ENCODE results near the gene SLFN13.

Gene SLFN13

GRCh38 chr17:35448214-35448898 is at the start of gene SLFN13:
SLFN13 (minus strand) TSS chr17:35448766; CDS start chr17:35445680, 3,086 bp downstream.
- TF ChIP-seq, protein P1, sequence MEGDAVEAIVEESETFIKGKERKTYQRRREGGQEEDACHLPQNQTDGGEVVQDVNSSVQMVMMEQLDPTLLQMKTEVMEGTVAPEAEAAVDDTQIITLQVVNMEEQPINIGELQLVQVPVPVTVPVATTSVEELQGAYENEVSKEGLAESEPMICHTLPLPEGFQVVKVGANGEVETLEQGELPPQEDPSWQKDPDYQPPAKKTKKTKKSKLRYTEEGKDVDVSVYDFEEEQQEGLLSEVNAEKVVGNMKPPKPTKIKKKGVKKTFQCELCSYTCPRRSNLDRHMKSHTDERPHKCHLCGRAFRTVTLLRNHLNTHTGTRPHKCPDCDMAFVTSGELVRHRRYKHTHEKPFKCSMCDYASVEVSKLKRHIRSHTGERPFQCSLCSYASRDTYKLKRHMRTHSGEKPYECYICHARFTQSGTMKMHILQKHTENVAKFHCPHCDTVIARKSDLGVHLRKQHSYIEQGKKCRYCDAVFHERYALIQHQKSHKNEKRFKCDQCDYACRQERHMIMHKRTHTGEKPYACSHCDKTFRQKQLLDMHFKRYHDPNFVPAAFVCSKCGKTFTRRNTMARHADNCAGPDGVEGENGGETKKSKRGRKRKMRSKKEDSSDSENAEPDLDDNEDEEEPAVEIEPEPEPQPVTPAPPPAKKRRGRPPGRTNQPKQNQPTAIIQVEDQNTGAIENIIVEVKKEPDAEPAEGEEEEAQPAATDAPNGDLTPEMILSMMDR (IDR thresholded peaks at IDR 0.05) = no peak
- no peak for TF ChIP-seq ZFX (IDR thresholded peaks at IDR 0.05; ENCODE audit: borderline replicate concordance)
- H3K27ac ChIP-seq = no peak within 1 kb of the TSS

DNA sequence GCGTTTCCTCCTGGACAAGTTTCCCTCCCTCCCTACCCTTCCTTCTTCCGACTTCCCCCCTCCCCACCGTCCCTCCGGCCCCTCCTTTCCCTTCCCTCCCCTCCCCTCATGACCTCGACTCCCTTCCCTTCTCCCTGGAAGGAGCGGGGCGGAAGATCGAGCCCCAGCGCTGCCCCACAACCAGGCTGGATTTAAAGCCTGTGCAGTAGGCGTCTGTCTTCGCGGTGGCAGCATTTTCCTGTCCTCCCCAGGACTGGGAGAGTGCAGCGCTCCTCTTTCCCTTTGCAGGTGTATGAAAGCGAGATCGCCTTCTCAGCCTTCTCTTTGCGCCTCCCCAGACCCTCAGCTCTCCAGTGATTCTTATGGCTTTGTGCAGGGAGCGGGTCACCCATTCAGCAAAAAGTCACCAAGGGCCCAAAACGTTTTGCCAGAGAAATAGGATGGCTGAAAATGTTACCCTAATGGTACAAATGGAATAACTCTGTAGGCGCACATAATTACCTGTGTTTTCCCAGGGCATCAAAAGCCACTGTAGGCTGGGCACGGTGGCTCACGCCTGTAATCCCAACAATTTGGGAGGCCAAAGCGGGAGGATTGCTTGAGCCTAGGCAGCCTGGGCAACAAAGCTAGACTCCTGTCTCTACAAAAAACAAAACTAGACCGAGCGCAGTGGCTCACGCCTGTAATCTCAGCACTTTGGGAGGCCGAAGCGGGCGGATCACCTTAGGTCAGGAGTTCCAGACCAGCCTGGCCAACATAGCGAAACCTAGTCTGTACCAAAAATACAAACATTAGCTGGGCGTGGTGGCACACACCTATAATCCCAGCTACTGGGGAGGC is 48.1 kb upstream of the SLFN13 start:
- no peak for TF ChIP-seq ZFX (IDR thresholded peaks at IDR 0.05; ENCODE audit: borderline replicate concordance)
- TF ChIP-seq, protein P1 (IDR thresholded peaks at IDR 0.05) = no peak

DNA sequence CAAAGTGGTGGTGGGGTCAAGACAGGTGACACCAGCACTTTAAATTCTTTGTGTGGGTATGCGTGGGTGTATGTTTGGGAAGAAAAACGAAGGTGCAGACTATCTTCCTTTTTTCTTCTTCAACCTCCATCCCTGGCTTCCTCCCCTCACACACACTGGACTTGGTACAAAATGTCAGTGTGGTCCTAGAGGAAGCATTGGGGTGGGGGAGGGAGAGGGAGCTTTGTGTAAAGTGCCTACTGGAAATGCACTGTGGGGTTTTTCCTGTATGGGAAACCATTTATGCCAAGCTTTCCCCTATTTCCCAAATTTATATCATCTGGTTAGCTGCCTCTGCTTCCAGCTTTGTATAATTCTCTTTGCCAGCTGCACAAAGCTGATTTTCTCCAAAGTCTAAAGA is 44.5 kb upstream of the SLFN13 start:
- H3K27ac ChIP-seq = no peak overlapping the region
- TF ChIP-seq, protein P1 (IDR thresholded peaks at IDR 0.05) = no peak
- TF ChIP-seq ZFX (IDR thresholded peaks at IDR 0.05; ENCODE audit: borderline replicate concordance) = no peak

More for the DNA sequence above, 48.1 kb upstream of the SLFN13 start:
- no peak overlapping the region for H3K27ac ChIP-seq

GRCh38 chr17:35491417-35491816 is 42.9 kb upstream of the SLFN13 start:
- H3K27ac ChIP-seq = no peak overlapping the region

GRCh38 chr17:35489944-35490343 is 41.4 kb upstream of the SLFN13 start:
- TF ChIP-seq, protein P1 (IDR thresholded peaks at IDR 0.05) = no peak
- H3K27ac ChIP-seq = no peak overlapping the region

More at GRCh38 chr17:35491417-35491816, 42.9 kb upstream of the SLFN13 start:
- TF ChIP-seq, protein P1 (IDR thresholded peaks at IDR 0.05) = no peak
- TF ChIP-seq ZFX (IDR thresholded peaks at IDR 0.05; ENCODE audit: borderline replicate concordance) = no peak

- TF ChIP-seq, protein P1 (IDR thresholded peaks at IDR 0.05) = no peak
- no peak for TF ChIP-seq ZFX (IDR thresholded peaks at IDR 0.05; ENCODE audit: borderline replicate concordance)
- no peak overlapping the region for H3K27ac ChIP-seq
Observed at GRCh38 chr17:35488991-35489390, 40.4 kb upstream of the SLFN13 start.

All from 22Rv1 (cell line).